Naive thymus-derived CD4-positive, alpha-beta T cell (primary cell): Measurements from ENCODE around the gene ENDOU. TPM values are rescaled to one million over a fixed set of nuclear protein-coding genes. Genes with fewer than 3 reads are reported as not detected.
A peak's percentile ranks its signal among the peaks of the same experiment; 100 is the strongest.

ENCODE experiments used
- ATAC-seq: fragments of 150-1000 bp; cut with Tn5 transposase; 2 replicates; pipeline ENCODE4 v1.10.0; 2021; ENCODE audit warnings: mild to moderate bottlenecking, moderate library complexity
- CTCF ChIA-PET: fragments of 350-600 bp; sonication (Branson Sonifier 250); formaldehyde crosslinking; loops from one replicate; lab custom pipeline; 2021; ENCODE audit warnings: antibody characterized with exemption; lab: Charles Lee
- POLR2A ChIA-PET: fragments of 350-600 bp; sonication (Branson Sonifier 250); formaldehyde crosslinking; loops from one replicate; lab custom pipeline; 2021; ENCODE audit warnings: antibody characterized with exemption, inconsistent platforms; lab: Charles Lee
- DNase-seq, 9 donors: peaks; one replicate each; pipeline versions ENCODE4 v3.0.0 to v3.0.0-alpha.2; 2020 to 2022; ENCODE audit warnings: mixed read lengths in 1 of 9
- H3K27ac ChIP-seq: one replicate; pipeline ENCODE4 v1.7.0; 2013; ENCODE audit warnings: mild to moderate bottlenecking, low read depth, low read length, moderate library complexity
- H3K27me3 ChIP-seq, 2 donors: one replicate each; pipeline ENCODE4 v1.7.0; 2013; ENCODE audit warnings: low read length in 2 of 2, mild to moderate bottlenecking in 2 of 2, moderate library complexity in 2 of 2; ENCODE audit not compliant: control insufficient read depth in 2 of 2, insufficient read depth in 2 of 2
- H3K36me3 ChIP-seq, 3 experiments: 1 replicate in 2 of 3; 2 replicates in 1 of 3; pipeline ENCODE4 v1.7.0; 2013; ENCODE audit warnings: low read length in 3 of 3, mild to moderate bottlenecking in 3 of 3, moderate library complexity in 1 of 3; ENCODE audit not compliant: insufficient read depth in 3 of 3, control insufficient read depth in 2 of 3
- H3K4me1 ChIP-seq, 2 donors: one replicate each; pipeline ENCODE4 v1.7.0; 2013; ENCODE audit warnings: low read length in 2 of 2, mild to moderate bottlenecking in 2 of 2, moderate library complexity in 1 of 2; ENCODE audit not compliant: control insufficient read depth in 2 of 2, insufficient read depth in 2 of 2
- H3K4me3 ChIP-seq: 2 replicates; pipeline ENCODE4 v1.7.0; 2013; ENCODE audit warnings: mild to moderate bottlenecking, low read length
- H3K9me3 ChIP-seq, 3 experiments: 1 replicate in 2 of 3; 2 replicates in 1 of 3; pipeline ENCODE4 v1.7.0; 2013; ENCODE audit warnings: low read length in 3 of 3; ENCODE audit not compliant: control insufficient read depth in 2 of 3
- H3K27ac Mint-ChIP-seq, 9 donors: one replicate each; pipeline ENCODE4 v1.8.0; 2020 to 2022; ENCODE audit warnings: mixed read lengths in 9 of 9, mild to moderate bottlenecking in 8 of 9, moderate library complexity in 5 of 9, inconsistent platforms in 2 of 9
- H3K27me3 Mint-ChIP-seq, 5 donors: one replicate each; pipeline ENCODE4 v1.8.0; 2021 to 2022; ENCODE audit warnings: mixed read lengths in 5 of 5, mild to moderate bottlenecking in 1 of 5
- H3K36me3 Mint-ChIP-seq, 5 donors: one replicate each; pipeline ENCODE4 v1.8.0; 2020 to 2022; ENCODE audit warnings: mixed read lengths in 5 of 5, mild to moderate bottlenecking in 3 of 5, inconsistent platforms in 1 of 5
- H3K4me1 Mint-ChIP-seq, 7 donors: one replicate each; pipeline ENCODE4 v1.8.0; 2020 to 2022; ENCODE audit warnings: mixed read lengths in 7 of 7, mild to moderate bottlenecking in 3 of 7, inconsistent platforms in 1 of 7
- H3K4me3 Mint-ChIP-seq, 10 donors: one replicate each; pipeline ENCODE4 v1.8.0; 2020 to 2022; ENCODE audit warnings: mild to moderate bottlenecking in 10 of 10, mixed read lengths in 10 of 10, moderate library complexity in 6 of 10, inconsistent platforms in 2 of 10
- H3K9me3 Mint-ChIP-seq, 11 donors: one replicate each; pipeline ENCODE4 v1.8.0; 2020 to 2022; ENCODE audit warnings: mixed read lengths in 11 of 11, mild to moderate bottlenecking in 4 of 11, inconsistent platforms in 1 of 11, moderate library complexity in 1 of 11
- intact Hi-C, 2 donors: fragments of 100-400 bp; cut with micrococcal nuclease; formaldehyde crosslinking; loops; one replicate each; pipeline ENCODE4 v1.15.1; 2023
- polyA plus RNA-seq, 2 donors: library from polyadenylated mRNA; unstranded; fragments of 300-500 nt; fragmentation: Illumina TruSeq; gene quantifications; one replicate each; pipeline ENCODE4 v1.2.3, GENCODE V29; 2021
- total RNA-seq, 6 experiments: library from RNA in 5 of 6; stranded (reverse) in 5 of 6; gene quantifications; 1 replicate in 5 of 6; 2 replicates in 1 of 6; pipeline ENCODE4 v1.2.3 and lab custom pipeline; 2021 to 2026

ENDOU gene
- total and polyA plus RNA-seq, 7 experiments from 2014 or later: not detected

GRCh38 chr12:47746073-47746472, 20.8 kb upstream of the ENDOU start:
- H3K27ac Mint-ChIP-seq: peak overlapping the region in 1 of 9 donors; percentile 83

GRCh38 chr12:47745485-47746041, 20.3 kb upstream of the ENDOU start:
- H3K4me3 Mint-ChIP-seq: no peak overlapping the region
- ATAC-seq: no peak
- H3K27ac Mint-ChIP-seq: peak overlapping the region in 1 of 9 donors; percentile 83
- Histone ChIP-seq H3K9me3 (no peaks in the 10 kb centered on the region), H3K36me3 (no peaks in the 10 kb centered on the region), H3K27ac (no peak overlapping the region), H3K4me3 (no peak overlapping the region), H3K4me1 (peaks cover 13 to 14% of the 10 kb centered on the region in 2 donors), H3K27me3 (no peaks in the 10 kb centered on the region)
- peaks cover 10 to 31% (median 23%) of the 10 kb centered on the region in 7 donors for H3K4me1 Mint-ChIP-seq
- H3K36me3 Mint-ChIP-seq: no peaks in the 10 kb centered on the region
- intact Hi-C loops: loop anchor here in 1 of 2 donors (2.0 kb wide), 1 partner anchor 63 kb away; no protein-coding TSS in a partner anchor
- POLR2A ChIA-PET: interaction anchor here (1.7 to 1.8 kb wide), 2 partner anchors 13 to 31 kb away, joined by 5 to 6 read pairs; partner anchors contain the start of gene RAPGEF3
- no peak for DNase-seq
- peaks cover 0 to 4% (median 0%) of the 10 kb centered on the region in 11 donors for H3K9me3 Mint-ChIP-seq
- peaks cover 0 to 21% (median 0%) of the 10 kb centered on the region in 5 donors for H3K27me3 Mint-ChIP-seq
- CTCF ChIA-PET: interaction anchor here (1.6 to 10.3 kb wide), 8 partner anchors 13 to 141 kb away, joined by 4 to 346 read pairs (median 28); partner anchors contain the start of genes HDAC7, RAPGEF3 and SLC48A1

More at GRCh38 chr12:47746073-47746472, 20.8 kb upstream of the ENDOU start:
- Mint-ChIP-seq H3K9me3 (peaks cover 0 to 4% (median 0%) of the 10 kb centered on the region in 11 donors), H3K27me3 (peaks cover 0 to 21% (median 0%) of the 10 kb centered on the region in 5 donors), H3K4me3 (peak overlapping the region in 1 of 10 donors; percentile 51), H3K4me1 (peaks cover 10 to 29% (median 20%) of the 10 kb centered on the region in 7 donors), H3K36me3 (no peaks in the 10 kb centered on the region)
- Histone ChIP-seq H3K27me3 (no peaks in the 10 kb centered on the region), H3K9me3 (no peaks in the 10 kb centered on the region), H3K27ac (no peak overlapping the region), H3K36me3 (no peaks in the 10 kb centered on the region), H3K4me1 (peaks cover 9 to 13% of the 10 kb centered on the region in 2 donors), H3K4me3 (no peak overlapping the region)
- ATAC-seq (no peak), DNase-seq (no peak)
- POLR2A ChIA-PET: no interaction called here
- CTCF ChIA-PET: interaction anchor here (1.5 to 10.3 kb wide), 3 partner anchors 13 to 91 kb away, joined by 4 to 330 read pairs (median 130); partner anchors contain the start of gene RAPGEF3
- intact Hi-C loops: no loop called here

DNA sequence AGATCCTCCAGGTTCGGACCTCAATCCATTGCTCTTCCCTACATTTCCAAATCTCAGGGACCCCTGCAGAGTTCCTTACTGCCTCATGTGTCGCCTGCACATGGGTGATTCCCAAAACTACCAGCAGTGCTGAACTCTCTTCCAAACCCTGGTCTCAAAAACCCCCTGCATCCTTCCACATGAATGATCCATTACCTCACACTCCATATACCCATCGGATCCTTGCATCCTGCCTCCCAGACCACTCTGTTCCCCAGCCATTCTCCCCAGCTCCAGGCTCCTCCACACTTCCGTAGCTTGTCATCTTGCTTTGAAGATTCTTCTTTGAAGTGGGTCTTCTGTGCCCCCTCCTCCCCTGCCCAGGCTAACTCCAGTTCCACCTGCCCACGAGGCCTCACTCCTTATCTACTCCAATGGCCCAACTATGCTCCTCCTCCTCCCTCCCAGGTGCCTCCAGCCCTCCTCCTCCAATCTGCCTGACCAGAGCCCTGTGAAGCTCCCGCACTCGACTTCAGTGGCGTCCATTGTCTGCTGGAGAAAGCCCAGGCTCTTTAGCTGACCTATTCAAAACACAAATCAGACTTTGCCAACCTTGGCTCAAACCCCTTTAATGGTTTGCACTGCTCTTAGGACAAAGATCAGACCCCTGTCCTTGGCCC, 19.6 kb upstream of the ENDOU start:
- H3K4me1 Mint-ChIP-seq: peaks cover 10 to 31% (median 28%) of the 10 kb centered on the region in 7 donors
- DNase-seq: no peak
- peaks cover 0 to 4% (median 0%) of the 10 kb centered on the region in 11 donors for H3K9me3 Mint-ChIP-seq
- no peak overlapping the region for H3K27ac ChIP-seq
- H3K27ac Mint-ChIP-seq: peak overlapping the region in 1 of 9 donors; percentile 16
- intact Hi-C loops: loop anchor here in 1 of 2 donors (1.0 to 2.0 kb wide), 5 partner anchors 22 to 420 kb away; no protein-coding TSS in a partner anchor
- H3K27me3 Mint-ChIP-seq: peaks cover 0 to 20% (median 0%) of the 10 kb centered on the region in 5 donors
- no peak for ATAC-seq
- H3K27me3 ChIP-seq: no peaks in the 10 kb centered on the region
- H3K4me3 Mint-ChIP-seq: no peak overlapping the region
- H3K9me3 ChIP-seq: no peaks in the 10 kb centered on the region
- H3K4me3 ChIP-seq: no peak overlapping the region
- peaks cover 13 to 14% of the 10 kb centered on the region in 2 donors for H3K4me1 ChIP-seq
- ChIA-PET CTCF (interaction anchor here (1.1 to 10.3 kb wide), 17 partner anchors 13 to 159 kb away, joined by 3 to 346 read pairs (median 5); partner anchors contain the start of genes HDAC7, RAPGEF3, RPAP3 and SLC48A1), POLR2A (interaction anchor here (0.9 to 2.4 kb wide), 5 partner anchors 11 to 93 kb away, joined by 5 to 11 read pairs (median 6); partner anchors contain the start of gene RAPGEF3)
- H3K36me3 ChIP-seq: no peaks in the 10 kb centered on the region
- no peaks in the 10 kb centered on the region for H3K36me3 Mint-ChIP-seq

GRCh38 chr12:47744005-47744651, 18.8 kb upstream of the ENDOU start:
- no peak overlapping the region for H3K4me3 Mint-ChIP-seq
- Histone ChIP-seq H3K9me3 (no peaks in the 10 kb centered on the region), H3K27me3 (no peaks in the 10 kb centered on the region), H3K27ac (no peak overlapping the region), H3K4me3 (no peak overlapping the region), H3K4me1 (peaks cover 13 to 14% of the 10 kb centered on the region in 2 donors), H3K36me3 (no peaks in the 10 kb centered on the region)
- CTCF ChIA-PET: interaction anchor here (0.6 to 10.3 kb wide), 22 partner anchors 12 to 203 kb away, joined by 3 to 346 read pairs (median 4); partner anchors contain the start of genes HDAC7, RAPGEF3, RPAP3 and SLC48A1
- H3K27ac Mint-ChIP-seq: peak overlapping the region in 1 of 9 donors; percentile 22
- peaks cover 10 to 37% (median 29%) of the 10 kb centered on the region in 7 donors for H3K4me1 Mint-ChIP-seq
- peaks cover 0 to 4% (median 0%) of the 10 kb centered on the region in 11 donors for H3K9me3 Mint-ChIP-seq
- peaks cover 0 to 18% (median 0%) of the 10 kb centered on the region in 5 donors for H3K27me3 Mint-ChIP-seq
- ATAC-seq: peak; percentile 52
- DNase-seq: peak in 8 of 9 donors; percentile 37 to 68 (median 64)
- intact Hi-C loops: loop anchor here in 1 of 2 donors (1.0 to 2.0 kb wide), 5 partner anchors 23 to 421 kb away; no protein-coding TSS in a partner anchor
- H3K36me3 Mint-ChIP-seq: no peaks in the 10 kb centered on the region
- POLR2A ChIA-PET: interaction anchor here (0.5 to 2.4 kb wide), 8 partner anchors 12 to 94 kb away, joined by 3 to 11 read pairs (median 6); partner anchors contain the start of gene RAPGEF3

DNA sequence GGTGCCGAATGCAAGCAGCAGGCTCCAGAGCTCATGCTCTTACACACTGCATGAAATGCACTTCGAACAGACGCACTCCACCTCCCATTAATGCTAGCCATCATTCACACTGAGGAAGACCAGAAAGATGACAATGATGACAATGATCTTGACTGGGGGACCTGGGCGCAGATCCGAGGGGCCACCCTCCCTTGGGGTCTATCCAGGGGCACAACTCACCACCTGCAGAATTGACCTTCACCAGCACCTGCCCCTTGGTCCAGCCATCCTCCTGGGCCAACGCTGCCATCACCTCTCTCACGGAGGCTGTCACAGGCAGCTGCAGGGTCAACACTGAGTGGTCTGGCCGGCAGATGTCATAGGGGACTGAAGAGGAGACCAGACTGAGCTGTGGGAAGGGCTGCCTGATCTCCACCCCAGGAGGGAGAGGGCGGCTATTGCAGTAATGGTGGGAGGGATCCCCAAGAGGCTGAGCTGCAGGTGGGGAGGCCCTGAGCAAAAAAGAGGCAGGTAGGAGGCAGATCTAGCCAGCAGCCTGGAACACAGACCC, 18.1 kb upstream of the ENDOU start:
- peak overlapping the region in 2 of 9 donors; percentile 22 to 36 for H3K27ac Mint-ChIP-seq
- Histone ChIP-seq H3K27ac (no peak overlapping the region), H3K36me3 (no peaks in the 10 kb centered on the region), H3K27me3 (no peaks in the 10 kb centered on the region), H3K4me1 (peaks cover 13 to 14% of the 10 kb centered on the region in 2 donors), H3K4me3 (no peak overlapping the region), H3K9me3 (no peaks in the 10 kb centered on the region)
- H3K9me3 Mint-ChIP-seq: peaks cover 0 to 4% (median 0%) of the 10 kb centered on the region in 11 donors
- ChIA-PET POLR2A (interaction anchor here (0.9 to 2.4 kb wide), 7 partner anchors 23 to 94 kb away, joined by 4 to 11 read pairs (median 5); partner anchors contain the start of gene SLC48A1), CTCF (interaction anchor here (0.6 to 10.3 kb wide), 32 partner anchors 9 to 1808 kb away, joined by 3 to 346 read pairs (median 4); partner anchors contain the start of genes HDAC7, RAPGEF3, RPAP3 and SLC48A1)
- intact Hi-C loops: loop anchor here in 1 of 2 donors (2.0 kb wide), 2 partner anchors 15 to 205 kb away; partner anchors contain the start of gene RAPGEF3
- H3K4me3 Mint-ChIP-seq: no peak overlapping the region
- H3K4me1 Mint-ChIP-seq: peaks cover 10 to 44% (median 29%) of the 10 kb centered on the region in 7 donors
- peaks cover 0 to 18% (median 0%) of the 10 kb centered on the region in 5 donors for H3K27me3 Mint-ChIP-seq
- no peaks in the 10 kb centered on the region for H3K36me3 Mint-ChIP-seq
- no peak for DNase-seq
- no peak for ATAC-seq
